Measurements from ENCODE around the gene MCM3AP.

The MCM3AP gene

GRCh38 chr21:46285206-46285661, at the start of gene MCM3AP:
Gene MCM3AP, minus strand, starts transcription at chr21:46285611. Its CDS starts 325 bp downstream, at chr21:46285286.
- Histone ChIP-seq H3K27me3 (ENCODE audit: control insufficient read depth, insufficient read depth, low read length) (no peaks in the 10 kb centered on the region), H3K4me3 (ENCODE audit: low read depth, low read length) (peak within 1 kb of the TSS; percentile 77), H3K36me3 (ENCODE audit: control insufficient read depth, insufficient read depth, low read length) (peaks cover 38% of the 10 kb centered on the region), H3K4me1 (ENCODE audit: control insufficient read depth, insufficient read depth, low read length) (peaks cover 22% of the 10 kb centered on the region), H3K9me3 (ENCODE audit: control insufficient read depth, insufficient read depth, low read depth, low read length) (no peaks in the 10 kb centered on the region), H3K27ac (ENCODE audit: low read depth, low read length) (peak within 1 kb of the TSS; percentile 75), H3K9ac (ENCODE audit: low read length) (peak within 1 kb of the TSS; percentile 81)

DNA sequence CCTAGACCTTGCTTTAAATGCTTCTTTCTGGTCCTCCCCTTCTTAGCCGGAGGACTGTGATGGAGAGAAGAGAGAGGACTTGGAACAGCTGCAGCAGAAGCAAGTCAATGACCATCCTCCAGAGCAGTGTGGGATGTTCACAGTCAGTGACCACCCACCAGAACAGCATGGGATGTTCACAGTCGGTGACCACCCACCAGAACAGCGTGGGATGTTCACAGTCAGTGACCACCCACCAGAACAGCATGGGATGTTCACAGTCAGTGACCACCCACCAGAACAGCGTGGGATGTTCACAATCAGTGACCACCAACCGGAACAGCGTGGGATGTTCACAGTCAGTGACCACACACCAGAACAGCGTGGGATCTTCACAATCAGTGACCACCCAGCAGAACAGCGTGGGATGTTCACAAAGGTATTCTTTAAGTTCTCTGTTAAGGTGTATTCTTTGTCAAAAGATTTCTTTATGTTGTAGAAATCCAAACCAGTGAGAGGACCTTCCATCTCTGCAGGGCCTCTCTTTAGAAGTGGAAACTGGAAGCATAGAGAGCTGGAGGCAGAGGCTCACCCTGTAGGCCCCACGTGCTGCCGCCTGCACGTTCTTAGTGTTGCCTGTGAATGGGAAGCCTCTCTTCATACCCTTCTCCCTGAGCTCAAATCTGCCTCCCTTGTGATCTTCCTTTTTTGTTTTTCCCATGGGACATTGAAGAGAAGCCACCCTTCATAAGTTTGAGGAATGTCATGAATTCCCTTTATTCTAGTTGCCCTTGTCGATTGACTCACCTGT, 49.1 kb upstream of the MCM3AP start:
- Histone ChIP-seq H3K36me3 (ENCODE audit: control insufficient read depth, insufficient read depth, low read length) (peaks cover 69% of the 10 kb centered on the region), H3K9me3 (ENCODE audit: control insufficient read depth, insufficient read depth, low read depth, low read length) (no peaks in the 10 kb centered on the region), H3K9ac (ENCODE audit: low read length) (no peak overlapping the region), H3K4me3 (ENCODE audit: low read depth, low read length) (no peak overlapping the region), H3K27me3 (ENCODE audit: control insufficient read depth, insufficient read depth, low read length) (no peaks in the 10 kb centered on the region), H3K27ac (ENCODE audit: low read depth, low read length) (no peak overlapping the region), H3K4me1 (ENCODE audit: control insufficient read depth, insufficient read depth, low read length) (no peaks in the 10 kb centered on the region)

DNA sequence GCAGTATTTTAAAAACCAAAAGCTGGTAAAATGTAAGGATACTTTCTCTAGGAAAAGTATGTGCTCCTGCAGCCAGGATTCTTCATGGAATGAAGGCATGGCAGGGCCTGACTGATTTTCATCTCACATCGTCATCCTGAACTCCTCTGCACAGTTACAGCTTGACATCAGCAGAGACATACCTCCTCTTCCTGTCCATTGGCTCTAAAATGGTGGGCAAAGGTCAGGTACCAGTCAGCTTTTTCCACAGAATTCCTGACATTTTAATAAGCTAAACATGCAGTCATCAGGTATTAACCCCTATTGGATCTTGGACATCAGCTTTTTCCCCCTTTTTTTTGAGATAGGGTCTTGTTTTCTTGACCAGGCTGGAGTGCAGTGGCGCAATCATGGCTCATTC, 44.4 kb upstream of the MCM3AP start:
- Histone ChIP-seq H3K4me1 (ENCODE audit: control insufficient read depth, insufficient read depth, low read length) (peaks cover 10% of the 10 kb centered on the region), H3K4me3 (ENCODE audit: low read depth, low read length) (no peak overlapping the region), H3K9me3 (ENCODE audit: control insufficient read depth, insufficient read depth, low read depth, low read length) (no peaks in the 10 kb centered on the region), H3K27me3 (ENCODE audit: control insufficient read depth, insufficient read depth, low read length) (no peaks in the 10 kb centered on the region), H3K9ac (ENCODE audit: low read length) (no peak overlapping the region), H3K27ac (ENCODE audit: low read depth, low read length) (no peak overlapping the region), H3K36me3 (ENCODE audit: control insufficient read depth, insufficient read depth, low read length) (peaks cover 46% of the 10 kb centered on the region)

GRCh38 chr21:46328151-46328550, 42.7 kb upstream of the MCM3AP start:
- Histone ChIP-seq H3K36me3 (ENCODE audit: control insufficient read depth, insufficient read depth, low read length) (peaks cover 38% of the 10 kb centered on the region), H3K4me1 (ENCODE audit: control insufficient read depth, insufficient read depth, low read length) (peaks cover 10% of the 10 kb centered on the region), H3K4me3 (ENCODE audit: low read depth, low read length) (no peak overlapping the region), H3K27me3 (ENCODE audit: control insufficient read depth, insufficient read depth, low read length) (no peaks in the 10 kb centered on the region), H3K9me3 (ENCODE audit: control insufficient read depth, insufficient read depth, low read depth, low read length) (no peaks in the 10 kb centered on the region), H3K27ac (ENCODE audit: low read depth, low read length) (no peak overlapping the region), H3K9ac (ENCODE audit: low read length) (no peak overlapping the region)

DNA sequence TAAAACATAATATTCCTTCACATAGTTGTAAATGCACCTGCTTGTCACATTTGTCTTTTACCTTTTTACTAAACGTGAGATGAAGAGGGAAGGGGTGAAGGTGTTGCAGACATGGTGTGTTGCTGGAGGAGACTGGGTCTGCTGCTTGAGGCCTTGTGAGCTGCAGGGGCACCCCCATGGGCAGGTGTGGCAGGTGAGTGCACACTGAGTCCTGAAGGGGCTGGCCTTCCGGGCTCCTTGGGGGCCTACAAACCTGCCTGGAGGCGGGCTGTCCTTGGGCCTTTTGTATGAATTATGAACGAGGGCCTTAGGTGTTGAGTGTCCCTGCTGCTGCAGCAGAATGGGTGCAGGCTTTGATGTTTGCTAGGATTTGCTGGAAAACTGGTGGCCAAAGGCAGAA, 42.3 kb upstream of the MCM3AP start:
- no peaks in the 10 kb centered on the region for H3K27me3 ChIP-seq (ENCODE audit: control insufficient read depth, insufficient read depth, low read length)
- H3K27ac ChIP-seq (ENCODE audit: low read depth, low read length): no peak overlapping the region
- H3K4me3 ChIP-seq (ENCODE audit: low read depth, low read length): no peak overlapping the region
- H3K9ac ChIP-seq (ENCODE audit: low read length): no peak overlapping the region
- no peaks in the 10 kb centered on the region for H3K9me3 ChIP-seq (ENCODE audit: control insufficient read depth, insufficient read depth, low read depth, low read length)
- peaks cover 37% of the 10 kb centered on the region for H3K36me3 ChIP-seq (ENCODE audit: control insufficient read depth, insufficient read depth, low read length)
- peaks cover 10% of the 10 kb centered on the region for H3K4me1 ChIP-seq (ENCODE audit: control insufficient read depth, insufficient read depth, low read length)

DNA sequence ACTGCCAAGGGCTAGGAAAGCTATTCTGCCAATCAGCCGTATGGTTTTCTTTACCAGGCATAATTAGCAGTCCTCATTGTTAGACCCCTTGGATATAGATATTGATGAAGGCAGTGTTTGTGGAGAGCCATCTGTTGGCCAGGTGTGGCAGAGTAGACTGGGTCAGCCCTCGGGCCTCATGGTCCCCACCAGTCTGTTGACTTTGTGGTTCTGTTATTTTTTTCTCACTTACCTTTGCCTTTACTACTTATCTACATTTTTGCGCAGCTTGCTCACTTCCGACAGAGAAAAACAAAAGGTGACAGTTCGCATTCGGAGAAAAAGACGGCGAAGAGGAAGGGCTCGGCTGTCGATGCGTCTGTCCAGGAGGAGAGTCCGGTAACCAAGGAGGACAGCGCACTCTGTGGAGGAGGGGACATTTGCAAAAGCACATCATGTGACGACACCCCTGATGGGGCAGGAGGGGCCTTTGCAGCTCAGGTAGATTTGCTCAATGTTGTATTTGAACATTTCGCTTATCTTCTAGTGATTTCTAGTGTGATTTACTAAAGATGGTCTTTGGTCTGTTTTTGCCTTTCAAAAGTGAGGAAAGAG, 40.8 kb upstream of the MCM3AP start:
- H3K27ac ChIP-seq (ENCODE audit: low read depth, low read length): no peak overlapping the region
- H3K9me3 ChIP-seq (ENCODE audit: control insufficient read depth, insufficient read depth, low read depth, low read length): no peaks in the 10 kb centered on the region
- H3K4me1 ChIP-seq (ENCODE audit: control insufficient read depth, insufficient read depth, low read length): peaks cover 21% of the 10 kb centered on the region
- H3K4me3 ChIP-seq (ENCODE audit: low read depth, low read length): no peak overlapping the region; the same call in 1 of the 2 replicates
- no peak overlapping the region for H3K9ac ChIP-seq (ENCODE audit: low read length)
- H3K27me3 ChIP-seq (ENCODE audit: control insufficient read depth, insufficient read depth, low read length): no peaks in the 10 kb centered on the region
- H3K36me3 ChIP-seq (ENCODE audit: control insufficient read depth, insufficient read depth, low read length): peaks cover 38% of the 10 kb centered on the region

DNA sequence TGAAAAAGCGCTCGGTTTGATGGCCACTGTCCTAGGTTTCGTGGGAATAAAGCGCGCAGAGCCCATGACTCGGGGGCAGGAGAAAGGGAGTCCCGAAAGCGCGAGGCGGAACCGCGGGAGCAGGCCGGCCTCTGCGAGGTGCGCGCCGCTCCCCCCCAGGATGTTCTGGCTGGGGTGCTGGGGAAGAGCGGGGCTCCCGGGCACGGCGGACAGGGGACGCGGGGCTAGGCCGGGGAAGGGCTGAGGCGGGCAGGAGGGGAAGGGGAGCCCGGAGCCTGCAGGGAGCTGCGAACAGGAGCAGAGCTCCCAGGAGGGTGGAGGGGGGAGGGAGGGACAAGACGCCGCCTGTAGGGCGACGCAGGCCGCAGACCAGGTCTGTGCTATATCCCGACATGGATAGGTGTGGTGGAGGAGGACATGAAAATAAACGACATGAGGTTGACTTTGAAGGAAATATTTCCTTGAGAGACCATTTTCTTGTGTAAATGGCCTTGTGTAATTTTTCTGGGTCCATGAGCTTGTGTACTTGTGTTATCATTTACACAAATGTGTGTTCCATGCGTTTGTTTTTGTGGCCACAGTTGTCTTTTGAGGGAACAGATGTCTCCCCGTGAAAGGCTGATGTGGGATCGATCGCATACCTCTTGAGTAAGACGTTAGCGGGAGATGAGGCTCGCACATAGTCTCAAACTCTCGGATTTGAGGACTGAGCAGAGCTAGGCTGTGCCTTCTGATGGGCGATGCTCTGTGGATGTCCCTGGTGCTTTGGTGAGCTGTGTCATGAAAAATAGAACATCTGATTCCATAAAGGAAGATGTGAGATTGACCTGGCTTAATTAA, 39.9 kb upstream of the MCM3AP start:
- H3K4me1 ChIP-seq (ENCODE audit: control insufficient read depth, insufficient read depth, low read length): peaks cover 29% of the 10 kb centered on the region
- peak overlapping the region; percentile 92 for H3K4me3 ChIP-seq (ENCODE audit: low read depth, low read length)
- H3K36me3 ChIP-seq (ENCODE audit: control insufficient read depth, insufficient read depth, low read length): peaks cover 33% of the 10 kb centered on the region
- peak overlapping the region; percentile 82 for H3K27ac ChIP-seq (ENCODE audit: low read depth, low read length)
- peak overlapping the region; percentile 80 for H3K9ac ChIP-seq (ENCODE audit: low read length)
- no peaks in the 10 kb centered on the region for H3K9me3 ChIP-seq (ENCODE audit: control insufficient read depth, insufficient read depth, low read depth, low read length)
- H3K27me3 ChIP-seq (ENCODE audit: control insufficient read depth, insufficient read depth, low read length): no peaks in the 10 kb centered on the region

DNA sequence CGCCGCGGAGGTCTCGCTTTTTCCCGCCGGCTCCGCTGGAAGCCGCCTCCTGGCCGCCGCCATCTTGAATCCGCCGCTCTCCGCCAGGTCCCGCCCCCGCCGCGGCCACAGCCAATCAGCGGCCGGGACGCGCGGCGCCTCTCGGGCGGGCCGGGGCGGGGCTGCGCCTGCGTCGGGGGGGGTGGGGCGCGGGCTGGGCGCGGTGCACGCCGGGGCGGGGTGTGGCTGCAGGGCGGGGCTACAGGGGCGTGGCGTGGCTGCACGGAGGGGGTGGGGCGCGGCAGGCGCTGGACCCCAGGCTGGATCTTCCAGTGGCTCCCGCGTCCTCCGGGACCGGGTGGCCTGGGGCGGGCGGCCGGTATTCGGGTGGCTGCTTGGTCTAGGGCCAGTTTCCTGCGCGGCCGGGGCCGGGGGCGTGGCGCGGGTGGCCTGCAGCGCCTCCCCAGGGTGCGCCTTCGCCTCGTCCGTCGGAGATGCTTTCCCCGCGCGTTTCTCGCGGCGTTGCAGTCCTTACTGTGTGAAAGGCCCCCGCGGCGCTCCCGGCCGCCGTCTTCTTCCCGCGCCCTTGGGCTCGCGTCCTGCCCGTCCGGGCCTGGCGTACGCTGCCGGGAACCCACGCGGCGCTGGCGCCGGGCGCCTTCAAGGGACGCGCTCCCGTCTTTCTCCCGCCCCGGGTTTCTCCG, 39.1 kb upstream of the MCM3AP start:
- peak overlapping the region; percentile 98 for H3K27ac ChIP-seq (ENCODE audit: low read depth, low read length)
- H3K36me3 ChIP-seq (ENCODE audit: control insufficient read depth, insufficient read depth, low read length): peaks cover 25% of the 10 kb centered on the region
- peaks cover 29% of the 10 kb centered on the region for H3K4me1 ChIP-seq (ENCODE audit: control insufficient read depth, insufficient read depth, low read length)
- no peaks in the 10 kb centered on the region for H3K9me3 ChIP-seq (ENCODE audit: control insufficient read depth, insufficient read depth, low read depth, low read length)
- H3K27me3 ChIP-seq (ENCODE audit: control insufficient read depth, insufficient read depth, low read length): no peaks in the 10 kb centered on the region
- H3K4me3 ChIP-seq (ENCODE audit: low read depth, low read length): peak overlapping the region; percentile 99
- peak overlapping the region; percentile 99 for H3K9ac ChIP-seq (ENCODE audit: low read length)

GRCh38 chr21:46323710-46324389, 38.4 kb upstream of the MCM3AP start, which contains the start of the genes C21orf58 and PCNT:
Gene C21orf58, minus strand, starts transcription at chr21:46323870. Its CDS starts 1,132 bp downstream, at chr21:46322738.
Gene PCNT, plus strand, starts transcription at chr21:46324156. Its CDS starts 73 bp downstream, at chr21:46324229.
- peaks cover 34% of the 10 kb centered on the region for H3K4me1 ChIP-seq (ENCODE audit: control insufficient read depth, insufficient read depth, low read length)
- peak within 1 kb of the TSS; percentile 99 for H3K4me3 ChIP-seq (ENCODE audit: low read depth, low read length)
- peak within 1 kb of the TSS; percentile 98 for H3K27ac ChIP-seq (ENCODE audit: low read depth, low read length)
- H3K27me3 ChIP-seq (ENCODE audit: control insufficient read depth, insufficient read depth, low read length): no peaks in the 10 kb centered on the region
- no peaks in the 10 kb centered on the region for H3K9me3 ChIP-seq (ENCODE audit: control insufficient read depth, insufficient read depth, low read depth, low read length)
- peaks cover 21% of the 10 kb centered on the region for H3K36me3 ChIP-seq (ENCODE audit: control insufficient read depth, insufficient read depth, low read length)
- H3K9ac ChIP-seq (ENCODE audit: low read length): peak within 1 kb of the TSS; percentile 99

- Histone ChIP-seq H3K36me3 (ENCODE audit: control insufficient read depth, insufficient read depth, low read length) (peaks cover 20% of the 10 kb centered on the region), H3K27ac (ENCODE audit: low read depth, low read length) (peak overlapping the region; percentile 98)
Observed at GRCh38 chr21:46323227-46323709, 37.9 kb upstream of the MCM3AP start.

More at GRCh38 chr21:46323227-46323709, 37.9 kb upstream of the MCM3AP start:
- H3K9me3 ChIP-seq (ENCODE audit: control insufficient read depth, insufficient read depth, low read depth, low read length): no peaks in the 10 kb centered on the region
- no peaks in the 10 kb centered on the region for H3K27me3 ChIP-seq (ENCODE audit: control insufficient read depth, insufficient read depth, low read length)
- H3K9ac ChIP-seq (ENCODE audit: low read length): peak overlapping the region; percentile 96
- H3K4me3 ChIP-seq (ENCODE audit: low read depth, low read length): peak overlapping the region; percentile 99
- H3K4me1 ChIP-seq (ENCODE audit: control insufficient read depth, insufficient read depth, low read length): peaks cover 39% of the 10 kb centered on the region
